NCI-H748 (cell line): Measurements from ENCODE around the gene ZNF512B.
"Not testable (repeated sequence)": the region's sequence is repeated elsewhere in the genome, so short reads cannot be mapped to it uniquely, and the experiment has no call there.

Source experiments
- DNase-seq: peaks from one replicate; lab custom pipeline; 2025; ENCODE audit not compliant: unreplicated experiment; lab: John Stamatoyannopoulos, UW

Gene ZNF512B

GRCh38 chr20:63935447-63935846 lies 34.3 kb downstream of the ZNF512B start:
- DNase-seq = no peak

- DNase-seq = no peak
Measured at GRCh38 chr20:63934271-63935068, 35.3 kb downstream of the ZNF512B start.

- no peak for DNase-seq
Measured at GRCh38 chr20:63933646-63934045, 36.1 kb downstream of the ZNF512B start.

- DNase-seq = no peak
Measured at GRCh38 chr20:63932606-63933160, 37.0 kb downstream of the ZNF512B start.

- no peak for DNase-seq
Measured at GRCh38 chr20:63931735-63932134, 38.0 kb downstream of the ZNF512B start.

- no peak for DNase-seq
Measured at GRCh38 chr20:63930971-63931553, 38.7 kb downstream of the ZNF512B start.

GRCh38 chr20:63929473-63929883 lies 40.3 kb downstream of the ZNF512B start:
- not testable (repeated sequence) for DNase-seq

GRCh38 chr20:63929071-63929470 lies 40.7 kb downstream of the ZNF512B start:
- no peak for DNase-seq

GRCh38 chr20:63926298-63926697 lies 43.4 kb downstream of the ZNF512B start:
- no peak for DNase-seq

GRCh38 chr20:63924241-63924640 lies 45.5 kb downstream of the ZNF512B start:
- DNase-seq = no peak

GRCh38 chr20:63923651-63924050 lies 46.1 kb downstream of the ZNF512B start:
- no peak for DNase-seq

GRCh38 chr20:63920226-63920625 lies 49.5 kb downstream of the ZNF512B start:
- DNase-seq = no peak

- no peak for DNase-seq
Measured at GRCh38 chr20:63919130-63919529, 50.6 kb downstream of the ZNF512B start.

GRCh38 chr20:63917811-63918210 lies 51.9 kb downstream of the ZNF512B start:
- DNase-seq = no peak

- DNase-seq = not testable (repeated sequence)
Measured at GRCh38 chr20:63916371-63916939, 53.3 kb downstream of the ZNF512B start.

GRCh38 chr20:63915471-63915870 lies 54.3 kb downstream of the ZNF512B start:
- DNase-seq = no peak

GRCh38 chr20:63913768-63914167 lies 56.0 kb downstream of the ZNF512B start:
- no peak for DNase-seq

GRCh38 chr20:63911176-63911575 lies 58.6 kb downstream of the ZNF512B start:
- no peak for DNase-seq

- no peak for DNase-seq
Measured at GRCh38 chr20:63908008-63908682, 61.6 kb downstream of the ZNF512B start.
